ENCODE results near the gene DFFB. TPM values are rescaled to one million over a fixed set of nuclear protein-coding genes. Genes with fewer than 3 reads are reported as not detected.

DFFB gene
- total RNA-seq, 1 donor from 2014 or later: 11.3 TPM

GRCh38 chr1:3907031-3907534 lies 49.8 kb downstream of the DFFB start:
- no peak overlapping the region for H3K27ac Mint-ChIP-seq (ENCODE audit: unreplicated experiment)
- H3K36me3 Mint-ChIP-seq (ENCODE audit: low read depth): no peaks in the 10 kb centered on the region

GRCh38 chr1:3907621-3908165 lies 50.4 kb downstream of the DFFB start:
- peaks cover 24% of the 10 kb centered on the region for H3K4me1 Mint-ChIP-seq
- H3K36me3 Mint-ChIP-seq (ENCODE audit: low read depth): no peaks in the 10 kb centered on the region
- peaks cover 21% of the 10 kb centered on the region for H3K27me3 Mint-ChIP-seq (ENCODE audit: low read depth)
- H3K9me3 Mint-ChIP-seq: no peaks in the 10 kb centered on the region
- H3K4me3 Mint-ChIP-seq: no peak overlapping the region
- TF ChIP-seq CTCF (conservative IDR thresholded peaks at IDR 0.05): no peak
- H3K27ac Mint-ChIP-seq (ENCODE audit: unreplicated experiment): no peak overlapping the region
- DNase-seq (ENCODE audit: low read depth, low spot score): no peak

More at GRCh38 chr1:3907031-3907534, 49.8 kb downstream of the DFFB start:
- DNase-seq (ENCODE audit: low read depth, low spot score): no peak
- no peak overlapping the region for H3K4me3 Mint-ChIP-seq
- peaks cover 21% of the 10 kb centered on the region for H3K27me3 Mint-ChIP-seq (ENCODE audit: low read depth)
- no peak for TF ChIP-seq CTCF (conservative IDR thresholded peaks at IDR 0.05)
- peaks cover 24% of the 10 kb centered on the region for H3K4me1 Mint-ChIP-seq
- no peaks in the 10 kb centered on the region for H3K9me3 Mint-ChIP-seq

- H3K27me3 Mint-ChIP-seq (ENCODE audit: low read depth): peaks cover 21% of the 10 kb centered on the region
- H3K4me1 Mint-ChIP-seq: peaks cover 20% of the 10 kb centered on the region
- no peak for DNase-seq (ENCODE audit: low read depth, low spot score)
- no peak overlapping the region for H3K4me3 Mint-ChIP-seq
- no peaks in the 10 kb centered on the region for H3K36me3 Mint-ChIP-seq (ENCODE audit: low read depth)
- no peak for TF ChIP-seq CTCF (conservative IDR thresholded peaks at IDR 0.05)
- no peak overlapping the region for H3K27ac Mint-ChIP-seq (ENCODE audit: unreplicated experiment)
- no peaks in the 10 kb centered on the region for H3K9me3 Mint-ChIP-seq
Observed at GRCh38 chr1:3908886-3909517, 51.7 kb downstream of the DFFB start.

- no peak for DNase-seq (ENCODE audit: low read depth, low spot score)
- TF ChIP-seq CTCF (conservative IDR thresholded peaks at IDR 0.05): no peak
- H3K4me1 Mint-ChIP-seq: peaks cover 20% of the 10 kb centered on the region
- H3K27me3 Mint-ChIP-seq (ENCODE audit: low read depth): peaks cover 21% of the 10 kb centered on the region
- H3K4me3 Mint-ChIP-seq: no peak overlapping the region
- no peaks in the 10 kb centered on the region for H3K36me3 Mint-ChIP-seq (ENCODE audit: low read depth)
- no peaks in the 10 kb centered on the region for H3K9me3 Mint-ChIP-seq
- H3K27ac Mint-ChIP-seq (ENCODE audit: unreplicated experiment): no peak overlapping the region
Observed at GRCh38 chr1:3909615-3910014, 52.3 kb downstream of the DFFB start.

- peaks cover 21% of the 10 kb centered on the region for H3K27me3 Mint-ChIP-seq (ENCODE audit: low read depth)
- TF ChIP-seq CTCF (conservative IDR thresholded peaks at IDR 0.05): no peak
- no peak for DNase-seq (ENCODE audit: low read depth, low spot score)
- H3K4me1 Mint-ChIP-seq: peaks cover 20% of the 10 kb centered on the region
- no peak overlapping the region for H3K4me3 Mint-ChIP-seq
- no peak overlapping the region for H3K27ac Mint-ChIP-seq (ENCODE audit: unreplicated experiment)
- no peaks in the 10 kb centered on the region for H3K9me3 Mint-ChIP-seq
- H3K36me3 Mint-ChIP-seq (ENCODE audit: low read depth): no peaks in the 10 kb centered on the region
Observed at GRCh38 chr1:3910049-3910731, 52.9 kb downstream of the DFFB start.

Data from neural crest cell (in vitro differentiated cells).